HEK293 (cell line): ENCODE data around the gene RTN1.
"Not testable (repeated sequence)": the region's sequence is repeated elsewhere in the genome, so short reads cannot be mapped to it uniquely, and the experiment has no call there.

Experiments used
- GLIS2 ChIP-seq: fragments of 450-650 bp; formaldehyde crosslinking; IDR thresholded peaks from 2 replicates; pipeline ENCODE4 v1.5.1; 2016; ENCODE audit warnings: missing biosample characterization, missing genetic modification characterization
- KLF1 ChIP-seq: fragments of 450-650 bp; formaldehyde crosslinking; IDR thresholded peaks from 2 replicates; pipeline ENCODE4 v1.5.1; 2016; ENCODE audit warnings: missing biosample characterization, missing genetic modification characterization
- SP2 ChIP-seq: fragments of 450-650 bp; formaldehyde crosslinking; IDR thresholded peaks from 2 replicates; pipeline ENCODE4 v1.5.1; 2016; ENCODE audit warnings: missing biosample characterization, missing genetic modification characterization
- YY1 ChIP-seq: fragments of 450-650 bp; formaldehyde crosslinking; IDR thresholded peaks from 2 replicates; pipeline ENCODE4 v1.5.1; 2018; ENCODE audit warnings: missing biosample characterization, missing genetic modification characterization
- ZNF138 ChIP-seq: fragments of 450-650 bp; formaldehyde crosslinking; IDR thresholded peaks from 2 replicates; pipeline ENCODE4 v1.5.1; 2016; ENCODE audit warnings: missing biosample characterization, missing genetic modification characterization, borderline replicate concordance
- ZNF274 ChIP-seq, 2 experiments: fragments of 200-500 bp in 1 of 2; fragments of 450-650 bp in 1 of 2; sonication (Bioruptor generic) in 1 of 2; formaldehyde crosslinking in 1 of 2; IDR thresholded peaks; 2 replicates each; pipeline versions ENCODE4 v1.5.1 to v1.6.1; 2014 to 2016; ENCODE audit warnings: borderline replicate concordance in 1 of 2, inconsistent platforms in 1 of 2, low read length in 1 of 2, missing biosample characterization in 1 of 2, missing genetic modification characterization in 1 of 2
- ZNF629 ChIP-seq: fragments of 450-650 bp; formaldehyde crosslinking; IDR thresholded peaks from 2 replicates; pipeline ENCODE4 v1.5.1; 2017; ENCODE audit warnings: missing biosample characterization, missing genetic modification characterization
- ZNF654 ChIP-seq: fragments of 450-650 bp; formaldehyde crosslinking; IDR thresholded peaks from 2 replicates; pipeline ENCODE4 v1.5.1; 2016; ENCODE audit warnings: low read depth, missing biosample characterization, missing genetic modification characterization
- ZXDB ChIP-seq: fragments of 450-650 bp; formaldehyde crosslinking; IDR thresholded peaks from 2 replicates; pipeline ENCODE4 v1.5.1; 2016; ENCODE audit warnings: missing biosample characterization, missing genetic modification characterization
- TF ChIP-seq, protein P1 (sequence below): fragments of 450-650 bp; formaldehyde crosslinking; IDR thresholded peaks from 2 replicates; pipeline ENCODE4 v1.5.1; 2016; ENCODE audit warnings: missing biosample characterization, missing genetic modification characterization
- TF ChIP-seq, protein P2 (sequence below): fragments of 450-650 bp; formaldehyde crosslinking; IDR thresholded peaks from 2 replicates; pipeline ENCODE4 v1.5.1; 2016; ENCODE audit warnings: missing biosample characterization, missing genetic modification characterization
- TF ChIP-seq, protein P3 (sequence below): sonication (generic); formaldehyde crosslinking; IDR thresholded peaks from 2 replicates; pipeline ENCODE4 v1.8.1; 2022; ENCODE audit warnings: mild to moderate bottlenecking, moderate library complexity, missing genetic modification reagents
- TF ChIP-seq, protein P4 (sequence below): fragments of 450-650 bp; formaldehyde crosslinking; IDR thresholded peaks from 2 replicates; pipeline ENCODE4 v1.5.1; 2016; ENCODE audit warnings: missing biosample characterization, missing genetic modification characterization, low read depth

DNA sequence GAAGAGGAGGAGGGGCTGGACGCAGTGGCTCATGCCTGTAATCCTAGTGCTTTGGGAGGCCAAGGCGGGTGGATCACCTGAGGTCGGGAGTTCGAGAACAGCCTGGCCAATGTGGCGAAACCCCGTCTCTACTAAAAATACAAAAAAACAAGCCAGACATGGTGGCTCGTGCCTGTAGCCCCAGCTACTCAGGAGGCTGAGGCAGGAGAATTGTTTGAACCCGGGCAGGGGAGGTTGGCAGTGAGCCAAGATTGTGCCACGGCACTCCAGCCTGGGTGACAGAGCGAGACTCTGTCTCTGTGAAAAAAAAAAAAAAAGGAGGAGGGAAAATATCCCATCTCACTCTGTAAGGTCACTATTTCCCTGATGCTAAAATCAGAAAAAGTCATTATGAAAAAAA is 216.4 kb downstream of the RTN1 start:
- TF ChIP-seq, protein P1, sequence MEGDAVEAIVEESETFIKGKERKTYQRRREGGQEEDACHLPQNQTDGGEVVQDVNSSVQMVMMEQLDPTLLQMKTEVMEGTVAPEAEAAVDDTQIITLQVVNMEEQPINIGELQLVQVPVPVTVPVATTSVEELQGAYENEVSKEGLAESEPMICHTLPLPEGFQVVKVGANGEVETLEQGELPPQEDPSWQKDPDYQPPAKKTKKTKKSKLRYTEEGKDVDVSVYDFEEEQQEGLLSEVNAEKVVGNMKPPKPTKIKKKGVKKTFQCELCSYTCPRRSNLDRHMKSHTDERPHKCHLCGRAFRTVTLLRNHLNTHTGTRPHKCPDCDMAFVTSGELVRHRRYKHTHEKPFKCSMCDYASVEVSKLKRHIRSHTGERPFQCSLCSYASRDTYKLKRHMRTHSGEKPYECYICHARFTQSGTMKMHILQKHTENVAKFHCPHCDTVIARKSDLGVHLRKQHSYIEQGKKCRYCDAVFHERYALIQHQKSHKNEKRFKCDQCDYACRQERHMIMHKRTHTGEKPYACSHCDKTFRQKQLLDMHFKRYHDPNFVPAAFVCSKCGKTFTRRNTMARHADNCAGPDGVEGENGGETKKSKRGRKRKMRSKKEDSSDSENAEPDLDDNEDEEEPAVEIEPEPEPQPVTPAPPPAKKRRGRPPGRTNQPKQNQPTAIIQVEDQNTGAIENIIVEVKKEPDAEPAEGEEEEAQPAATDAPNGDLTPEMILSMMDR (tag by site-specific recombination), result not testable (repeated sequence)
- not testable (repeated sequence) for TF ChIP-seq SP2; YY1 (tag by site-specific recombination); ZXDB (tag by site-specific recombination); ZNF274 (IDR thresholded peaks at IDR 0.05; ENCODE audit: low read length); ZNF274 (tag by site-specific recombination; IDR thresholded peaks at IDR 0.05; ENCODE audit: borderline replicate concordance); GLIS2; ZNF138 (tag by site-specific recombination); KLF1; ZNF629 (tag by site-specific recombination); ZNF654
- TF ChIP-seq, protein P2, sequence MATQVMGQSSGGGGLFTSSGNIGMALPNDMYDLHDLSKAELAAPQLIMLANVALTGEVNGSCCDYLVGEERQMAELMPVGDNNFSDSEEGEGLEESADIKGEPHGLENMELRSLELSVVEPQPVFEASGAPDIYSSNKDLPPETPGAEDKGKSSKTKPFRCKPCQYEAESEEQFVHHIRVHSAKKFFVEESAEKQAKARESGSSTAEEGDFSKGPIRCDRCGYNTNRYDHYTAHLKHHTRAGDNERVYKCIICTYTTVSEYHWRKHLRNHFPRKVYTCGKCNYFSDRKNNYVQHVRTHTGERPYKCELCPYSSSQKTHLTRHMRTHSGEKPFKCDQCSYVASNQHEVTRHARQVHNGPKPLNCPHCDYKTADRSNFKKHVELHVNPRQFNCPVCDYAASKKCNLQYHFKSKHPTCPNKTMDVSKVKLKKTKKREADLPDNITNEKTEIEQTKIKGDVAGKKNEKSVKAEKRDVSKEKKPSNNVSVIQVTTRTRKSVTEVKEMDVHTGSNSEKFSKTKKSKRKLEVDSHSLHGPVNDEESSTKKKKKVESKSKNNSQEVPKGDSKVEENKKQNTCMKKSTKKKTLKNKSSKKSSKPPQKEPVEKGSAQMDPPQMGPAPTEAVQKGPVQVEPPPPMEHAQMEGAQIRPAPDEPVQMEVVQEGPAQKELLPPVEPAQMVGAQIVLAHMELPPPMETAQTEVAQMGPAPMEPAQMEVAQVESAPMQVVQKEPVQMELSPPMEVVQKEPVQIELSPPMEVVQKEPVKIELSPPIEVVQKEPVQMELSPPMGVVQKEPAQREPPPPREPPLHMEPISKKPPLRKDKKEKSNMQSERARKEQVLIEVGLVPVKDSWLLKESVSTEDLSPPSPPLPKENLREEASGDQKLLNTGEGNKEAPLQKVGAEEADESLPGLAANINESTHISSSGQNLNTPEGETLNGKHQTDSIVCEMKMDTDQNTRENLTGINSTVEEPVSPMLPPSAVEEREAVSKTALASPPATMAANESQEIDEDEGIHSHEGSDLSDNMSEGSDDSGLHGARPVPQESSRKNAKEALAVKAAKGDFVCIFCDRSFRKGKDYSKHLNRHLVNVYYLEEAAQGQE, result not testable (repeated sequence)
- TF ChIP-seq, protein P3, sequence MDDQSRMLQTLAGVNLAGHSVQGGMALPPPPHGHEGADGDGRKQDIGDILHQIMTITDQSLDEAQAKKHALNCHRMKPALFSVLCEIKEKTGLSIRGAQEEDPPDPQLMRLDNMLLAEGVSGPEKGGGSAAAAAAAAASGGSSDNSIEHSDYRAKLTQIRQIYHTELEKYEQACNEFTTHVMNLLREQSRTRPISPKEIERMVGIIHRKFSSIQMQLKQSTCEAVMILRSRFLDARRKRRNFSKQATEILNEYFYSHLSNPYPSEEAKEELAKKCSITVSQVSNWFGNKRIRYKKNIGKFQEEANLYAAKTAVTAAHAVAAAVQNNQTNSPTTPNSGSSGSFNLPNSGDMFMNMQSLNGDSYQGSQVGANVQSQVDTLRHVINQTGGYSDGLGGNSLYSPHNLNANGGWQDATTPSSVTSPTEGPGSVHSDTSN (CRISPR knock-in tag), result not testable (repeated sequence)
- TF ChIP-seq, protein P4, sequence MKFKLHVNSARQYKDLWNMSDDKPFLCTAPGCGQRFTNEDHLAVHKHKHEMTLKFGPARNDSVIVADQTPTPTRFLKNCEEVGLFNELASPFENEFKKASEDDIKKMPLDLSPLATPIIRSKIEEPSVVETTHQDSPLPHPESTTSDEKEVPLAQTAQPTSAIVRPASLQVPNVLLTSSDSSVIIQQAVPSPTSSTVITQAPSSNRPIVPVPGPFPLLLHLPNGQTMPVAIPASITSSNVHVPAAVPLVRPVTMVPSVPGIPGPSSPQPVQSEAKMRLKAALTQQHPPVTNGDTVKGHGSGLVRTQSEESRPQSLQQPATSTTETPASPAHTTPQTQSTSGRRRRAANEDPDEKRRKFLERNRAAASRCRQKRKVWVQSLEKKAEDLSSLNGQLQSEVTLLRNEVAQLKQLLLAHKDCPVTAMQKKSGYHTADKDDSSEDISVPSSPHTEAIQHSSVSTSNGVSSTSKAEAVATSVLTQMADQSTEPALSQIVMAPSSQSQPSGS (tag by site-specific recombination), result not testable (repeated sequence)
